HepG2 (cell line): ENCODE results near the gene CYB5R3. TPM values are rescaled to one million over a fixed set of nuclear protein-coding genes. Genes with fewer than 3 reads are reported as not detected.

Experiments
- CEBPZ ChIP-seq: IDR thresholded peaks from 2 replicates; pipeline ENCODE4 v1.6.1; 2012; ENCODE audit warnings: low read length, improper control_type of control experiment
- HNF1A ChIP-seq, 2 experiments: sonication (generic) in 1 of 2; formaldehyde crosslinking in 1 of 2; IDR thresholded peaks; 2 replicates each; pipeline versions ENCODE4 v1.4.0 to v1.6.1; 2016 to 2020; ENCODE audit warnings: borderline replicate concordance in 1 of 2, low read depth in 1 of 2, mild to moderate bottlenecking in 1 of 2, missing genetic modification reagents in 1 of 2
- POLR2G ChIP-seq: fragments of 200-400 bp; formaldehyde crosslinking; IDR thresholded peaks from 2 replicates; pipeline ENCODE4 v1.6.1; 2018; ENCODE audit warnings: mild to moderate bottlenecking, low read depth, low read length, moderate library complexity
- RFX5 ChIP-seq: IDR thresholded peaks from 2 replicates; pipeline ENCODE4 v1.6.1; 2011; ENCODE audit warnings: low read depth, low read length, improper control_type of control experiment
- SKI ChIP-seq: fragments of 450-650 bp; IDR thresholded peaks from one replicate; pipeline ENCODE4 v1.6.1; 2018; ENCODE audit warnings: mild to moderate bottlenecking; ENCODE audit not compliant: partially characterized antibody
- SMARCE1 ChIP-seq: fragments of 450-650 bp; IDR thresholded peaks from 2 replicates; pipeline ENCODE4 v1.6.1; 2017; ENCODE audit warnings: borderline replicate concordance
- SOX13 ChIP-seq, 3 experiments: fragments of 450-650 bp in 1 of 3; sonication (generic) in 1 of 3; formaldehyde crosslinking in 1 of 3; IDR thresholded peaks in 2 of 3; conservative IDR thresholded peaks in 1 of 3; 2 replicates each; pipeline versions ENCODE4 v1.5.0 to v1.6.1; 2016 to 2020; ENCODE audit warnings: antibody characterized with exemption in 1 of 3, mild to moderate bottlenecking in 1 of 3, missing compliant biosample characterization in 1 of 3, missing genetic modification reagents in 1 of 3, moderate library complexity in 1 of 3
- TAF1 ChIP-seq: sonication (generic); formaldehyde crosslinking; IDR thresholded peaks from 2 replicates; pipeline ENCODE4 v1.4.0; 2020; ENCODE audit warnings: missing genetic modification reagents
- THYN1 ChIP-seq: sonication (generic); formaldehyde crosslinking; IDR thresholded peaks from 2 replicates; pipeline ENCODE4 v1.8.1; 2023; ENCODE audit warnings: low read depth, mild to moderate bottlenecking, moderate library complexity, missing genetic modification reagents, borderline replicate concordance
- ZNF101 ChIP-seq: sonication (generic); formaldehyde crosslinking; IDR thresholded peaks from 2 replicates; pipeline ENCODE4 v1.4.0; 2020; ENCODE audit warnings: mild to moderate bottlenecking, low read depth, missing genetic modification reagents, borderline replicate concordance
- ZNF30 ChIP-seq: sonication (generic); formaldehyde crosslinking; IDR thresholded peaks from 2 replicates; pipeline ENCODE4 v1.5.0; 2020; ENCODE audit warnings: mild to moderate bottlenecking, missing genetic modification reagents
- ZNF367 ChIP-seq: sonication (generic); formaldehyde crosslinking; IDR thresholded peaks from 2 replicates; pipeline ENCODE4 v1.4.0; 2020; ENCODE audit warnings: missing genetic modification reagents, borderline replicate concordance
- ZNF441 ChIP-seq: sonication (generic); formaldehyde crosslinking; IDR thresholded peaks from 2 replicates; pipeline ENCODE4 v1.7.0; 2021; ENCODE audit warnings: missing genetic modification reagents, borderline replicate concordance
- ZNF674 ChIP-seq: sonication (generic); formaldehyde crosslinking; IDR thresholded peaks from 2 replicates; pipeline ENCODE4 v1.5.0; 2020; ENCODE audit warnings: low read depth, mild to moderate bottlenecking, missing genetic modification reagents
- polyA plus RNA-seq, 8 experiments: library from polyadenylated mRNA; depleted of rRNA in 3 of 8; stranded (reverse) in 7 of 8; unstranded in 1 of 8; fragments of >200 nt; fragmentation: Illumina TruSeq in 4 of 8; extraction: Trizol in 4 of 8; gene quantifications; 2 replicates each; pipeline versions ENCODE4 v1.2.1 to v1.2.3, GENCODE V29; 2011 to 2016; ENCODE audit warnings: low read depth in 4 of 8, missing spikeins in 1 of 8, mixed read lengths in 1 of 8; ENCODE audit not compliant: insufficient read depth in 1 of 8
- total RNA-seq, 5 experiments: library from RNA; depleted of rRNA; stranded (reverse); fragments of >200 nt; fragmentation: Illumina TruSeq; extraction: Trizol; gene quantifications; 2 replicates each; pipeline ENCODE4 v1.2.3, GENCODE V29; 2016; ENCODE audit warnings: low read depth in 1 of 5
- TF ChIP-seq, protein P1 (sequence below): sonication (generic); formaldehyde crosslinking; IDR thresholded peaks from 2 replicates; pipeline ENCODE4 v1.9.0; 2021; ENCODE audit warnings: missing genetic modification reagents, borderline replicate concordance
- TF ChIP-seq, protein P2 (sequence below): sonication (generic); formaldehyde crosslinking; IDR thresholded peaks from 2 replicates; pipeline ENCODE4 v1.4.0; 2020; ENCODE audit warnings: mild to moderate bottlenecking, missing genetic modification reagents

The CYB5R3 gene
- total and polyA plus RNA-seq, 2 of the 13 experiments (the other 11 are each of a cell fraction or from before 2014, with no cell fraction given), result 32.4 to 305 TPM

GRCh38 chr22:42615092-42615859 lies 33.9 kb downstream of the CYB5R3 start (continued):
- peak; percentile 67; the same call in 1 of the 2 replicates for TF ChIP-seq THYN1 (CRISPR knock-in tag)
- TF ChIP-seq SOX13 (IDR thresholded peaks at IDR 0.05), result peak; percentile 95
- TF ChIP-seq SOX13 (CRISPR knock-in tag; conservative IDR thresholded peaks at IDR 0.05 in 1 of 2, IDR thresholded peaks at IDR 0.05 in 1 of 2), result peak; percentile 65 to 97
- TF ChIP-seq POLR2G, result peak; percentile 100
- TF ChIP-seq TAF1 (CRISPR knock-in tag), result 0 out of 2 replicates have a peak, but pooled peaks have one; percentile 7
- TF ChIP-seq, protein P1, sequence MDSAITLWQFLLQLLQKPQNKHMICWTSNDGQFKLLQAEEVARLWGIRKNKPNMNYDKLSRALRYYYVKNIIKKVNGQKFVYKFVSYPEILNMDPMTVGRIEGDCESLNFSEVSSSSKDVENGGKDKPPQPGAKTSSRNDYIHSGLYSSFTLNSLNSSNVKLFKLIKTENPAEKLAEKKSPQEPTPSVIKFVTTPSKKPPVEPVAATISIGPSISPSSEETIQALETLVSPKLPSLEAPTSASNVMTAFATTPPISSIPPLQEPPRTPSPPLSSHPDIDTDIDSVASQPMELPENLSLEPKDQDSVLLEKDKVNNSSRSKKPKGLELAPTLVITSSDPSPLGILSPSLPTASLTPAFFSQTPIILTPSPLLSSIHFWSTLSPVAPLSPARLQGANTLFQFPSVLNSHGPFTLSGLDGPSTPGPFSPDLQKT (CRISPR knock-in tag), result no peak
- TF ChIP-seq ZNF30, result no peak; the same call in 1 of the 2 replicates
- no peak for TF ChIP-seq ZNF674 (CRISPR knock-in tag)
- TF ChIP-seq ZNF441 (CRISPR knock-in tag), result peak; percentile 40; the same call in 1 of the 2 replicates
- no peak for TF ChIP-seq HNF1A (IDR thresholded peaks at IDR 0.05; ENCODE audit: low read depth)
- peak; percentile 86 for TF ChIP-seq HNF1A (CRISPR knock-in tag; IDR thresholded peaks at IDR 0.05; ENCODE audit: borderline replicate concordance)
- peak; percentile 47; the same call in 1 of the 2 replicates for TF ChIP-seq RFX5
- peak; percentile 57 for TF ChIP-seq SKI
- no peak for TF ChIP-seq ZNF101 (CRISPR knock-in tag)
- no peak for TF ChIP-seq CEBPZ
- no peak for TF ChIP-seq SMARCE1
- TF ChIP-seq, protein P2, sequence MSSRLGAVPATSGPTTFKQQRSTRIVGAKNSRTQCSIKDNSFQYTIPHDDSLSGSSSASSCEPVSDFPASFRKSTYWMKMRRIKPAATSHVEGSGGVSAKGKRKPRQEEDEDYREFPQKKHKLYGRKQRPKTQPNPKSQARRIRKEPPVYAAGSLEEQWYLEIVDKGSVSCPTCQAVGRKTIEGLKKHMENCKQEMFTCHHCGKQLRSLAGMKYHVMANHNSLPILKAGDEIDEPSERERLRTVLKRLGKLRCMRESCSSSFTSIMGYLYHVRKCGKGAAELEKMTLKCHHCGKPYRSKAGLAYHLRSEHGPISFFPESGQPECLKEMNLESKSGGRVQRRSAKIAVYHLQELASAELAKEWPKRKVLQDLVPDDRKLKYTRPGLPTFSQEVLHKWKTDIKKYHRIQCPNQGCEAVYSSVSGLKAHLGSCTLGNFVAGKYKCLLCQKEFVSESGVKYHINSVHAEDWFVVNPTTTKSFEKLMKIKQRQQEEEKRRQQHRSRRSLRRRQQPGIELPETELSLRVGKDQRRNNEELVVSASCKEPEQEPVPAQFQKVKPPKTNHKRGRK, result no peak
- peak; percentile 58; the same call in 1 of the 2 replicates for TF ChIP-seq ZNF367 (CRISPR knock-in tag)
